K562 (cell line): Measurements from ENCODE around the gene SDR42E2. TPM values are rescaled to one million over a fixed set of nuclear protein-coding genes. Genes with fewer than 3 reads are reported as not detected.

Experiments
- ARNT ChIP-seq, 2 experiments: fragments of 450-650 bp; IDR thresholded peaks; 2 replicates each; pipeline ENCODE4 v1.6.1; 2016; ENCODE audit warnings: mild to moderate bottlenecking in 1 of 2
- CC2D1A ChIP-seq: fragments of 450-650 bp; IDR thresholded peaks from 2 replicates; pipeline ENCODE4 v1.6.1; 2017; ENCODE audit warnings: mild to moderate bottlenecking
- CUX1 ChIP-seq: fragments of 200-800 bp; sonication (Bioruptor generic); IDR thresholded peaks from 2 replicates; pipeline ENCODE4 v1.6.1; 2016; ENCODE audit warnings: missing genetic modification characterization, missing compliant biosample characterization
- FOS ChIP-seq: IDR thresholded peaks from 3 replicates; pipeline ENCODE4 v1.6.1; 2011; ENCODE audit not compliant: insufficient read length; ENCODE audit errors: extremely low read depth
- HINFP ChIP-seq: fragments of 450-650 bp; conservative IDR thresholded peaks from 2 replicates; pipeline ENCODE4 v1.6.1; 2016; ENCODE audit warnings: missing genetic modification characterization, low read depth, mild to moderate bottlenecking, control low read depth, missing compliant biosample characterization
- IFI16 ChIP-seq: fragments of 250-450 bp; sonication (Bioruptor Pico); IDR thresholded peaks from 2 replicates; pipeline ENCODE4 v2.1.2; 2022; ENCODE audit warnings: mild to moderate bottlenecking, inconsistent platforms
- NFE2 ChIP-seq: IDR thresholded peaks from 2 replicates; pipeline ENCODE4 v1.6.1; 2014; ENCODE audit warnings: antibody characterized with exemption, low read depth
- PHF21A ChIP-seq: fragments of 450-650 bp; IDR thresholded peaks from 2 replicates; pipeline ENCODE4 v1.6.1; 2017; ENCODE audit warnings: low read depth, borderline replicate concordance
- SMARCC2 ChIP-seq: fragments of 450-650 bp; IDR thresholded peaks from 2 replicates; pipeline ENCODE4 v1.6.1; 2017; ENCODE audit warnings: antibody characterized with exemption, moderate library complexity, mild to moderate bottlenecking, low read depth
- TAF7 ChIP-seq: fragments of 450-650 bp; IDR thresholded peaks from 2 replicates; pipeline ENCODE4 v1.6.1; 2016; ENCODE audit warnings: missing genetic modification characterization, missing compliant biosample characterization
- TAF9B ChIP-seq: fragments of 450-650 bp; IDR thresholded peaks from 2 replicates; pipeline ENCODE4 v1.6.1; 2018; ENCODE audit warnings: mild to moderate bottlenecking; ENCODE audit not compliant: partially characterized antibody
- TAL1 ChIP-seq: fragments of 450-650 bp; IDR thresholded peaks from 2 replicates; pipeline ENCODE4 v1.6.1; 2016; ENCODE audit warnings: mild to moderate bottlenecking
- ZBTB49 ChIP-seq: sonication (generic); formaldehyde crosslinking; IDR thresholded peaks from 2 replicates; pipeline ENCODE4 v1.8.0; 2022; ENCODE audit warnings: missing genetic modification reagents, mild to moderate bottlenecking, borderline replicate concordance
- ZNF12 ChIP-seq: sonication (generic); formaldehyde crosslinking; IDR thresholded peaks from 2 replicates; pipeline ENCODE4 v1.4.0; 2020; ENCODE audit warnings: mild to moderate bottlenecking, missing genetic modification reagents
- ZNF707 ChIP-seq: fragments of 250-450 bp; sonication (Bioruptor Pico); conservative IDR thresholded peaks from 2 replicates; pipeline ENCODE4 v1.8.0; 2022; ENCODE audit warnings: inconsistent platforms, mild to moderate bottlenecking, moderate library complexity
- polyA plus RNA-seq, 8 experiments: library from polyadenylated mRNA; depleted of rRNA in 4 of 8; stranded (reverse) in 5 of 8; unstranded in 3 of 8; fragments of >200 nt; fragmentation: Nextera tagmentation in 2 of 8; fragmentation: Illumina TruSeq in 1 of 8; extraction: Ambion mirVana in 2 of 8; extraction: Trizol in 1 of 8; gene quantifications; 2 replicates each; pipeline versions ENCODE4 v1.2.1 to v1.2.3, GENCODE V29; 2011 to 2014; ENCODE audit warnings: inconsistent platforms in 1 of 8, missing spikeins in 1 of 8
- total RNA-seq, 7 experiments: library from RNA; depleted of rRNA in 6 of 7; stranded (reverse); fragments of >200 nt in 6 of 7; fragmentation: Illumina TruSeq in 2 of 7; extraction: Trizol in 2 of 7; gene quantifications; 2 replicates each; pipeline versions ENCODE4 v1.2.1 to v1.2.3, GENCODE V29; 2011 to 2021; ENCODE audit warnings: low replicate concordance in 1 of 7
- TF ChIP-seq, protein P1 (sequence below): fragments of 250-450 bp; sonication (Bioruptor Pico); IDR thresholded peaks from 2 replicates; pipeline ENCODE4 v1.4.0; 2020; ENCODE audit warnings: mild to moderate bottlenecking, moderate library complexity

The SDR42E2 gene
- total and polyA plus RNA-seq, 9 of the 15 experiments (the other 6 are each of a cell fraction or from before 2014, with no cell fraction given): 0.03 to 0.07 (median 0.04) TPM; not detected in 4

DNA sequence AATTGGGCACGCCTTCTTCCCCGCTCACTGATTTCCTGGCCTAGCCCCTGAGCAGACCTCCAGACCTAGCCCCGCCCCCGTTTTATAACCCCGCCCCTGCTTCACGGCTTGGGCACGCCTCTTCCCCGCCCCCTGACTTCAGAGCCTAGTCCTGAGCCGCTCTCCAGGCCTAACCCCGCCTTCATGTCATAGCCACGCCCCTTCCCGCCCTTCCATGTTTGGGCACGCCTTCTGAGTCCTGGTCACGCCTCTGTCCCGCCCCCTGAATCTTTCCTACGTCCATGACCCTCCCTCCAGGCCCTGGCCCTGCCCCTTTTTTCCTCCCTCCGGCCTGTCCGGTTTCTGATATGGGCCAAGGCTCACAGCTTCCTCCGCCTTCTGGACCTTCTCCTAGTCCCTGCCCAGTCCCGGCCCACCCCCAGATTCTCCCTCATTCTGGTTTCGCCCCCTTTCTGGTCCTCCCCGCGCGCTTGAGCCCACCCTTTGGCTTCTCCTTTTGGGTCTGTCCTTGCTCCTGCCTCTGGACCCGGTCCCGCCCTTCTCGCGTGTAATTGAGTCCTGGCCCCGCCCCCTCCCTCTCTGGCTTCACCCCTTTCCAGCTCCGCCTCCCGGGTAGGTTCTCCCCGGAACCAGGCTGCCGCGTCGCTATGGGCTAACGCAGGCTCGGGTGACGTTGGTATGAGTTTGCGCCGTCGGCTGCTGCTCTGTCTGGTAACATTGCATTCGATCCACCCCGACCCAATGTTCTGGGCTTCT is 28.6 kb downstream of the SDR42E2 start (continued):
- no peak for TF ChIP-seq HINFP
- no peak for TF ChIP-seq ZNF12 (CRISPR knock-in tag)
- TF ChIP-seq TAF9B: no peak
- no peak for TF ChIP-seq TAF7
- TF ChIP-seq FOS: no peak
- TF ChIP-seq SMARCC2: no peak
- no peak for TF ChIP-seq ARNT (IDR thresholded peaks at IDR 0.05)
- no peak for TF ChIP-seq CUX1
- TF ChIP-seq, protein P1, sequence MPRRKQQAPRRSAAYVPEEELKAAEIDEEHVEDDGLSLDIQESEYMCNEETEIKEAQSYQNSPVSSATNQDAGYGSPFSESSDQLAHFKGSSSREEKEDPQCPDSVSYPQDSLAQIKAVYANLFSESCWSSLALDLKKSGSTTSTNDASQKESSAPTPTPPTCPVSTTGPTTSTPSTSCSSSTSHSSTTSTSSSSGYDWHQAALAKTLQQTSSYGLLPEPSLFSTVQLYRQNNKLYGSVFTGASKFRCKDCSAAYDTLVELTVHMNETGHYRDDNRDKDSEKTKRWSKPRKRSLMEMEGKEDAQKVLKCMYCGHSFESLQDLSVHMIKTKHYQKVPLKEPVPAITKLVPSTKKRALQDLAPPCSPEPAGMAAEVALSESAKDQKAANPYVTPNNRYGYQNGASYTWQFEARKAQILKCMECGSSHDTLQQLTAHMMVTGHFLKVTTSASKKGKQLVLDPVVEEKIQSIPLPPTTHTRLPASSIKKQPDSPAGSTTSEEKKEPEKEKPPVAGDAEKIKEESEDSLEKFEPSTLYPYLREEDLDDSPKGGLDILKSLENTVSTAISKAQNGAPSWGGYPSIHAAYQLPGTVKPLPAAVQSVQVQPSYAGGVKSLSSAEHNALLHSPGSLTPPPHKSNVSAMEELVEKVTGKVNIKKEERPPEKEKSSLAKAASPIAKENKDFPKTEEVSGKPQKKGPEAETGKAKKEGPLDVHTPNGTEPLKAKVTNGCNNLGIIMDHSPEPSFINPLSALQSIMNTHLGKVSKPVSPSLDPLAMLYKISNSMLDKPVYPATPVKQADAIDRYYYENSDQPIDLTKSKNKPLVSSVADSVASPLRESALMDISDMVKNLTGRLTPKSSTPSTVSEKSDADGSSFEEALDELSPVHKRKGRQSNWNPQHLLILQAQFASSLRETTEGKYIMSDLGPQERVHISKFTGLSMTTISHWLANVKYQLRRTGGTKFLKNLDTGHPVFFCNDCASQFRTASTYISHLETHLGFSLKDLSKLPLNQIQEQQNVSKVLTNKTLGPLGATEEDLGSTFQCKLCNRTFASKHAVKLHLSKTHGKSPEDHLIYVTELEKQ (CRISPR knock-in tag): no peak
- TF ChIP-seq ZBTB49: no peak
- TF ChIP-seq CC2D1A: no peak
- no peak for TF ChIP-seq PHF21A
- TF ChIP-seq TAL1: no peak
- TF ChIP-seq NFE2: no peak
- TF ChIP-seq IFI16: no peak
- no peak for TF ChIP-seq ZNF707 (CRISPR knock-in tag)
